Spinal cord (tissue), 10 donors: ENCODE measurements around the gene TLX2. TPM values are rescaled to one million over a fixed set of nuclear protein-coding genes. Genes with fewer than 3 reads are reported as not detected.

ENCODE experiments used
- DNase-seq, 6 donors: peaks; one replicate each; pipeline versions ENCODE4 v3.0.0 to v3.0.0-alpha.2; 2013 to 2015; ENCODE audit warnings: low spot score in 6 of 6, low read depth in 4 of 6
- H3K27ac ChIP-seq: one replicate; pipeline ENCODE4 v1.5.1; 2013; ENCODE audit warnings: low read depth, low read length, control low read depth
- H3K27me3 ChIP-seq: one replicate; pipeline ENCODE4 v1.6.1; 2013; ENCODE audit warnings: low read length; ENCODE audit not compliant: control insufficient read depth, insufficient read depth
- H3K36me3 ChIP-seq: one replicate; pipeline ENCODE4 v1.6.1; 2013; ENCODE audit warnings: low read length; ENCODE audit not compliant: control insufficient read depth, insufficient read depth
- H3K4me1 ChIP-seq: one replicate; pipeline ENCODE4 v1.6.1; 2013; ENCODE audit warnings: low read length; ENCODE audit not compliant: control insufficient read depth, insufficient read depth
- H3K4me3 ChIP-seq: one replicate; pipeline ENCODE4 v1.5.1; 2013; ENCODE audit warnings: low read depth, low read length, control low read depth
- H3K9me3 ChIP-seq: one replicate; pipeline ENCODE4 v1.6.1; 2013; ENCODE audit warnings: low read length; ENCODE audit not compliant: control insufficient read depth, insufficient read depth
- WGBS: methylation state at CpG from one replicate; pipeline ENCODE4 v1.1.5; 2013; ENCODE audit warnings: missing lambda C conversion rate; ENCODE audit not compliant: insufficient coverage; 5-methylcytosine and 5-hydroxymethylcytosine counted together
- polyA plus RNA-seq, 2 donors: library from polyadenylated mRNA; unstranded; fragments of 120-200 nt; gene quantifications; one replicate each; pipeline ENCODE4 v1.2.1, GENCODE V29; 2013; ENCODE audit not compliant: insufficient read length in 2 of 2
- total RNA-seq, 2 donors: library from RNA; depleted of rRNA in 1 of 2; stranded (reverse); fragments of 120-200 nt in 1 of 2; fragments of >200 nt in 1 of 2; gene quantifications; one replicate each; pipeline versions ENCODE4 v1.2.3 to v1.2.4, GENCODE V29; 2013 to 2014
- donor health status: healthy.

TLX2 gene
- total and polyA plus RNA-seq, 4 donors: 0.11 to 0.69 (median 0.27) TPM; not detected in 1

GRCh38 chr2:74531666-74532065 is 17.4 kb downstream of the TLX2 start:
- H3K27ac ChIP-seq: no peak overlapping the region
- WGBS: 91% methylated on average over 7 of the region's 7 CpGs
- peak overlapping the region; percentile 91 for H3K4me3 ChIP-seq
- H3K9me3 ChIP-seq: no peaks in the 10 kb centered on the region
- H3K27me3 ChIP-seq: no peaks in the 10 kb centered on the region
- H3K36me3 ChIP-seq: peaks cover 66% of the 10 kb centered on the region
- DNase-seq: no peak
- H3K4me1 ChIP-seq: peaks cover 28% of the 10 kb centered on the region

- H3K4me1 ChIP-seq: peaks cover 28% of the 10 kb centered on the region
- H3K27ac ChIP-seq: no peak overlapping the region
- no peaks in the 10 kb centered on the region for H3K27me3 ChIP-seq
- DNase-seq: peak in 1 of 6 donors; percentile 60
- H3K4me3 ChIP-seq: no peak overlapping the region
- peaks cover 63% of the 10 kb centered on the region for H3K36me3 ChIP-seq
- H3K9me3 ChIP-seq: no peaks in the 10 kb centered on the region
These were observed 18.0 kb downstream of the TLX2 start for GRCh38 chr2:74532222-74532621.

- H3K27me3 ChIP-seq: no peaks in the 10 kb centered on the region
- H3K4me3 ChIP-seq: no peak overlapping the region
- no peaks in the 10 kb centered on the region for H3K9me3 ChIP-seq
- peaks cover 22% of the 10 kb centered on the region for H3K4me1 ChIP-seq
- 95% methylated on average over 2 of the region's 4 CpGs for whole genome bisulfite sequencing
- no peak for DNase-seq
- peaks cover 51% of the 10 kb centered on the region for H3K36me3 ChIP-seq
- no peak overlapping the region for H3K27ac ChIP-seq
These were observed 19.2 kb downstream of the TLX2 start for GRCh38 chr2:74533464-74533863.

GRCh38 chr2:74534411-74534810 is 20.2 kb downstream of the TLX2 start:
- no peaks in the 10 kb centered on the region for H3K27me3 ChIP-seq
- DNase-seq: no peak
- 89% methylated on average over 9 of the region's 12 CpGs for WGBS
- peaks cover 14% of the 10 kb centered on the region for H3K4me1 ChIP-seq
- peaks cover 49% of the 10 kb centered on the region for H3K36me3 ChIP-seq
- H3K4me3 ChIP-seq: no peak overlapping the region
- H3K9me3 ChIP-seq: no peaks in the 10 kb centered on the region
- H3K27ac ChIP-seq: no peak overlapping the region

GRCh38 chr2:74535440-74535965 is 21.3 kb downstream of the TLX2 start:
- Histone ChIP-seq H3K27ac (no peak overlapping the region), H3K27me3 (no peaks in the 10 kb centered on the region), H3K4me3 (no peak overlapping the region), H3K9me3 (no peaks in the 10 kb centered on the region), H3K4me1 (peaks cover 13% of the 10 kb centered on the region), H3K36me3 (peaks cover 52% of the 10 kb centered on the region)
- 92% methylated on average over 10 of the region's 10 CpGs for WGBS
- DNase-seq: no peak

GRCh38 chr2:74536166-74536950 is 22.1 kb downstream of the TLX2 start:
- 90% methylated on average over 21 of the region's 23 CpGs for WGBS
- no peak for DNase-seq
- Histone ChIP-seq H3K4me1 (peaks cover 4% of the 10 kb centered on the region), H3K4me3 (no peak overlapping the region), H3K9me3 (no peaks in the 10 kb centered on the region), H3K27me3 (no peaks in the 10 kb centered on the region), H3K36me3 (peaks cover 51% of the 10 kb centered on the region), H3K27ac (no peak overlapping the region)

- Histone ChIP-seq H3K9me3 (no peaks in the 10 kb centered on the region), H3K4me3 (no peak overlapping the region), H3K4me1 (no peaks in the 10 kb centered on the region), H3K36me3 (peaks cover 47% of the 10 kb centered on the region), H3K27me3 (no peaks in the 10 kb centered on the region), H3K27ac (no peak overlapping the region)
- 80% methylated on average over 4 of the region's 4 CpGs for WGBS
- no peak for DNase-seq
These were observed 22.9 kb downstream of the TLX2 start for GRCh38 chr2:74537140-74537539.

- WGBS: 85% methylated on average over 6 of the region's 7 CpGs
- H3K36me3 ChIP-seq: peaks cover 31% of the 10 kb centered on the region
These were observed 24.7 kb downstream of the TLX2 start for GRCh38 chr2:74538881-74539339.

GRCh38 chr2:74540291-74540690 is 26.0 kb downstream of the TLX2 start:
- no peaks in the 10 kb centered on the region for H3K4me1 ChIP-seq
- peaks cover 17% of the 10 kb centered on the region for H3K36me3 ChIP-seq
- no peaks in the 10 kb centered on the region for H3K9me3 ChIP-seq
- DNase-seq: no peak
- no peak overlapping the region for H3K4me3 ChIP-seq
- no peaks in the 10 kb centered on the region for H3K27me3 ChIP-seq
- no peak overlapping the region for H3K27ac ChIP-seq
- 76% methylated on average over 5 of the region's 5 CpGs for WGBS

More at GRCh38 chr2:74538881-74539339, 24.7 kb downstream of the TLX2 start:
- Histone ChIP-seq H3K27ac (no peak overlapping the region), H3K9me3 (no peaks in the 10 kb centered on the region), H3K4me1 (no peaks in the 10 kb centered on the region), H3K27me3 (no peaks in the 10 kb centered on the region), H3K4me3 (no peak overlapping the region)
- DNase-seq: no peak

- Histone ChIP-seq H3K4me3 (no peak overlapping the region), H3K27ac (no peak overlapping the region), H3K27me3 (no peaks in the 10 kb centered on the region), H3K36me3 (peaks cover 3% of the 10 kb centered on the region), H3K4me1 (no peaks in the 10 kb centered on the region), H3K9me3 (no peaks in the 10 kb centered on the region)
- DNase-seq: no peak
- WGBS: 100% methylated on average over 1 of the region's 1 CpG
These were observed 28.7 kb downstream of the TLX2 start for GRCh38 chr2:74542978-74543377.
